ENCODE data around the gene USH1C. TPM values are rescaled to one million over a fixed set of nuclear protein-coding genes. Genes with fewer than 3 reads are reported as not detected.

The USH1C gene
- total RNA-seq, 1 donor from 2014 or later, result 0.24 TPM

- no peaks in the 10 kb centered on the region for H3F3A ChIP-seq (ENCODE audit: low read depth)
- no peaks in the 10 kb centered on the region for H3K4me1 ChIP-seq
- H3K27me3 Mint-ChIP-seq (ENCODE audit: insufficient read depth, low read depth), result peaks cover 2% of the 10 kb centered on the region
- no peaks in the 10 kb centered on the region for H3K9me3 Mint-ChIP-seq
- H3K4me2 ChIP-seq, result no peak overlapping the region
- H3K4me3 Mint-ChIP-seq, result no peak overlapping the region
- H3K4me3 ChIP-seq, result no peak overlapping the region
- no peaks in the 10 kb centered on the region for H3K9me3 ChIP-seq (ENCODE audit: low read depth)
- H3K36me3 ChIP-seq, result no peaks in the 10 kb centered on the region
- no peak overlapping the region for H3K27ac ChIP-seq
- peaks cover 10% of the 10 kb centered on the region for H3K4me1 Mint-ChIP-seq
- TF ChIP-seq EZH2phosphoT487 (IDR thresholded peaks at IDR 0.05) (no peak), CTCF (IDR thresholded peaks at IDR 0.05) (no peak), EZH2 (IDR thresholded peaks at IDR 0.05) (no peak)
- H2AFZ ChIP-seq (replicated peaks), result no peak overlapping the region
- H3K27ac Mint-ChIP-seq, result no peak overlapping the region
- no peak for DNase-seq (ENCODE audit: low spot score)
- H3K9ac ChIP-seq, result no peak overlapping the region
- H3K36me3 Mint-ChIP-seq, result no peaks in the 10 kb centered on the region
- H3K79me2 ChIP-seq (ENCODE audit: low read depth), result no peaks in the 10 kb centered on the region
- H3K27me3 ChIP-seq, result no peaks in the 10 kb centered on the region
- H4K20me1 ChIP-seq (ENCODE audit: low read depth), result no peaks in the 10 kb centered on the region
These were observed 36.4 kb downstream of the USH1C start for GRCh38 chr11:17507773-17508172.

GRCh38 chr11:17506942-17507341 is 37.3 kb downstream of the USH1C start:
- Histone ChIP-seq H3K4me3 (no peak overlapping the region), H2AFZ (replicated peaks) (no peak overlapping the region), H3K27me3 (no peaks in the 10 kb centered on the region), H3K9ac (no peak overlapping the region), H3K27ac (no peak overlapping the region), H3K36me3 (no peaks in the 10 kb centered on the region), H3K9me3 (ENCODE audit: low read depth) (no peaks in the 10 kb centered on the region), H3K4me2 (no peak overlapping the region), H4K20me1 (ENCODE audit: low read depth) (no peaks in the 10 kb centered on the region), H3K4me1 (no peaks in the 10 kb centered on the region), H3F3A (ENCODE audit: low read depth) (no peaks in the 10 kb centered on the region), H3K79me2 (ENCODE audit: low read depth) (no peaks in the 10 kb centered on the region)
- TF ChIP-seq CTCF (IDR thresholded peaks at IDR 0.05) (no peak), EZH2 (IDR thresholded peaks at IDR 0.05) (no peak), EZH2phosphoT487 (IDR thresholded peaks at IDR 0.05) (no peak)
- peaks cover 4% of the 10 kb centered on the region for H3K27me3 Mint-ChIP-seq (ENCODE audit: insufficient read depth, low read depth)
- H3K4me3 Mint-ChIP-seq, result no peak overlapping the region
- no peaks in the 10 kb centered on the region for H3K9me3 Mint-ChIP-seq
- H3K4me1 Mint-ChIP-seq, result peaks cover 9% of the 10 kb centered on the region
- DNase-seq (ENCODE audit: low spot score), result no peak
- H3K36me3 Mint-ChIP-seq, result no peaks in the 10 kb centered on the region
- H3K27ac Mint-ChIP-seq, result no peak overlapping the region

DNA sequence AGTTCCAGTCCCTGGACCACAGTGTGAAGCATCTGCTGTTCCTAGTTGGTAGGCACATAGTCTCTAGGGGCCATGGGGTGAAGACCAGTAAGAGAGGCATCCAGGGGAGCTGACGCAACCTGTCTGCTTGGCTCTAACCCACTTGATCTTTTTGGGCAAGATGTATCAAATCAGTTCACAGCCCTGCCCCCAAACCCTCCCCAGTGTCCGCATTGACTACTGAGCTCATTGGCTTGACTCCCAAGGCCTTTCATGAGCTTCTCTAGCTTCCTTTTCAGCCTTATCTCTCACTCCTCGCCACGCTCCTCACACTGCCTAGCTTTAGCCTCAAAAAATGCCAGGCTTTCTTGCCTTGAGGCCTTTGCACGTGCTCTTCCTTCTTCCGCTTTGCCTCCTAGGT is 37.9 kb downstream of the USH1C start:
- Mint-ChIP-seq H3K4me3 (no peak overlapping the region), H3K4me1 (peaks cover 9% of the 10 kb centered on the region), H3K9me3 (no peaks in the 10 kb centered on the region), H3K27me3 (ENCODE audit: insufficient read depth, low read depth) (peaks cover 4% of the 10 kb centered on the region), H3K27ac (no peak overlapping the region), H3K36me3 (no peaks in the 10 kb centered on the region)
- Histone ChIP-seq H3K4me1 (no peaks in the 10 kb centered on the region), H3K9me3 (ENCODE audit: low read depth) (no peaks in the 10 kb centered on the region), H3K4me3 (no peak overlapping the region), H2AFZ (replicated peaks) (no peak overlapping the region), H3K27ac (no peak overlapping the region), H4K20me1 (ENCODE audit: low read depth) (no peaks in the 10 kb centered on the region), H3K36me3 (no peaks in the 10 kb centered on the region), H3K79me2 (ENCODE audit: low read depth) (no peaks in the 10 kb centered on the region), H3K27me3 (no peaks in the 10 kb centered on the region), H3F3A (ENCODE audit: low read depth) (no peaks in the 10 kb centered on the region), H3K9ac (no peak overlapping the region), H3K4me2 (no peak overlapping the region)
- no peak for TF ChIP-seq EZH2 (IDR thresholded peaks at IDR 0.05)
- no peak for TF ChIP-seq EZH2phosphoT487 (IDR thresholded peaks at IDR 0.05)
- TF ChIP-seq CTCF (IDR thresholded peaks at IDR 0.05), result no peak
- DNase-seq (ENCODE audit: low spot score), result no peak

All from neural progenitor cell (in vitro differentiated cells).